Adrenal gland (tissue), 12 donors: Measurements from ENCODE around the gene PTK6. TPM values are rescaled to one million over a fixed set of nuclear protein-coding genes. Genes with fewer than 3 reads are reported as not detected.
A peak's percentile ranks its signal among the peaks of the same experiment; 100 is the strongest.

Source experiments
- DNase-seq, 7 donors: peaks; one replicate each; pipeline ENCODE4 v3.0.0-alpha.2; 2019 to 2020
- H3K27ac ChIP-seq, 5 donors: fragments of 200-600 bp; sonication (generic) in 4 of 5; 1 replicate in 3 of 5; 2 replicates in 2 of 5; pipeline versions ENCODE4 v1.5.1 to v1.8.0; 2016 to 2020; ENCODE audit warnings: mild to moderate bottlenecking in 1 of 5
- H3K27me3 ChIP-seq: fragments of 200-600 bp; 2 replicates; pipeline ENCODE4 v1.8.0; 2021
- H3K36me3 ChIP-seq, 2 donors: fragments of 200-600 bp; replicated peaks in 1 of 2; 1 replicate in 1 of 2; 2 replicates in 1 of 2; pipeline versions ENCODE4 v1.5.1 to v1.8.0; 2018 to 2022
- H3K4me1 ChIP-seq, 2 donors: fragments of 200-600 bp; replicated peaks in 1 of 2; 1 replicate in 1 of 2; 2 replicates in 1 of 2; pipeline versions ENCODE4 v1.5.1 to v1.8.0; 2018 to 2021
- H3K4me3 ChIP-seq, 4 donors: fragments of 200-600 bp; sonication (generic) in 3 of 4; one replicate each; pipeline ENCODE4 v1.5.1; 2016 to 2018
- H3K9me3 ChIP-seq, 3 donors: fragments of 200-600 bp; sonication (generic) in 1 of 3; replicated peaks in 1 of 3; 1 replicate in 2 of 3; 2 replicates in 1 of 3; pipeline versions ENCODE4 v1.5.1 to v1.8.0; 2016 to 2021
- POLR2A ChIP-seq, 2 donors: fragments of 450-650 bp; IDR thresholded peaks; one replicate each; pipeline ENCODE4 v1.6.1; 2017; ENCODE audit warnings: antibody characterized with exemption in 2 of 2, mild to moderate bottlenecking in 2 of 2, moderate library complexity in 1 of 2
- WGBS, 4 donors: extraction: QIAGEN DNeasy Blood & Tissue Kit in 2 of 4; methylation state at CpG; one replicate each; pipeline versions ENCODE4 v1.1.5 to v1.1.7; 2013 to 2017; 5-methylcytosine and 5-hydroxymethylcytosine counted together
- intact Hi-C, 2 donors: fragments of 100-400 bp; cut with DNase I; formaldehyde crosslinking; loops; one replicate each; pipeline versions ENCODE4 v1.14.1 to v1.15.0; 2022 to 2023
- polyA plus RNA-seq, 3 donors: library from polyadenylated mRNA; stranded (reverse); fragments of 200-250 nt in 2 of 3; fragments of 350-450 nt in 1 of 3; fragmentation: Illumina TruSeq in 1 of 3; extraction: RNeasy Lipid Tissue Mini Kit (QIAGEN cat#74804) in 1 of 3; gene quantifications; one replicate each; pipeline ENCODE4 v1.2.3, GENCODE V29; 2013 to 2014
- total RNA-seq, 9 donors: library from RNA; depleted of rRNA in 4 of 9; stranded (reverse); fragments of >200 nt in 4 of 9; fragments of 120-200 nt in 1 of 9; fragmentation: NEBNext Ultra II Directional in 1 of 9; extraction: Animal tissue kit (Norgen Biotek cat#: 25700) in 1 of 9; gene quantifications; one replicate each; pipeline versions ENCODE4 v1.1.0 to v1.2.4, GENCODE V29; 2013 to 2023
- TF ChIP-seq, protein P1 (sequence below), 6 experiments: fragments of 450-650 bp in 4 of 6; fragments of 200-600 bp in 2 of 6; sonication (generic) in 1 of 6; IDR thresholded peaks; 1 replicate in 5 of 6; 2 replicates in 1 of 6; pipeline versions ENCODE4 v1.5.1 to v1.8.0; 2016 to 2021; ENCODE audit warnings: antibody characterized with exemption in 6 of 6, mild to moderate bottlenecking in 2 of 6, moderate library complexity in 1 of 6
- donor health status: healthy with polysubstance abuse.
- donor health status: Bipolar disorder and iron deficiency.
- donor health status: DM: yes; HTN: yes; CAD: no.
- donor health status: DM: no; HTN: no; CAD: no.
- donor health status: DM: no; HTN: no; CAD: no.
- donor health status: DM: yes; HTN: yes; CAD: no.

Gene PTK6
- total and polyA plus RNA-seq, 12 donors, result 0.19 to 0.72 (median 0.36) TPM; not detected in 5

DNA sequence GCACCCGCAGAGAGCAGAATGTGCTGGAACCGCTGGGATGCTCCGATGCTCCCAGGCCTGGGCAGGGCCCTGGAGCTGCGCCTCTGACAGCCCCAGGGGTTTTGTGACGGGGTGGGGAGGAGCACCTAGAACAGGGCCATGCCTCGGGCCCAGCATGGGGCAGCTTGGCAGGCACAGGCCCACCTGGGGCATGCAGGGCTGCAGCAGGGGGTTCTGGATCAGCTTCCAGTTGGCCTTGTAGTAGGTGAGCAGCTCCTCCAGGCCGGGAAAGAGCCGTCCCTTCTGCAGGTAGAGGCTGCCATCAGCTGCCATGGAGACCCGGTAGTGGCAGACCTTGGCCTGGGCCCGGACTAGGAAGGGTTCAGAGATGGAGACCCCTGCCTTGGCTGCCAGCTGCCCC, 6.0 kb upstream of the PTK6 start:
- TF ChIP-seq, protein P1, sequence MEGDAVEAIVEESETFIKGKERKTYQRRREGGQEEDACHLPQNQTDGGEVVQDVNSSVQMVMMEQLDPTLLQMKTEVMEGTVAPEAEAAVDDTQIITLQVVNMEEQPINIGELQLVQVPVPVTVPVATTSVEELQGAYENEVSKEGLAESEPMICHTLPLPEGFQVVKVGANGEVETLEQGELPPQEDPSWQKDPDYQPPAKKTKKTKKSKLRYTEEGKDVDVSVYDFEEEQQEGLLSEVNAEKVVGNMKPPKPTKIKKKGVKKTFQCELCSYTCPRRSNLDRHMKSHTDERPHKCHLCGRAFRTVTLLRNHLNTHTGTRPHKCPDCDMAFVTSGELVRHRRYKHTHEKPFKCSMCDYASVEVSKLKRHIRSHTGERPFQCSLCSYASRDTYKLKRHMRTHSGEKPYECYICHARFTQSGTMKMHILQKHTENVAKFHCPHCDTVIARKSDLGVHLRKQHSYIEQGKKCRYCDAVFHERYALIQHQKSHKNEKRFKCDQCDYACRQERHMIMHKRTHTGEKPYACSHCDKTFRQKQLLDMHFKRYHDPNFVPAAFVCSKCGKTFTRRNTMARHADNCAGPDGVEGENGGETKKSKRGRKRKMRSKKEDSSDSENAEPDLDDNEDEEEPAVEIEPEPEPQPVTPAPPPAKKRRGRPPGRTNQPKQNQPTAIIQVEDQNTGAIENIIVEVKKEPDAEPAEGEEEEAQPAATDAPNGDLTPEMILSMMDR (IDR thresholded peaks at IDR 0.05), result no peak
- TF ChIP-seq POLR2A (IDR thresholded peaks at IDR 0.05), result no peak
- no peaks in the 10 kb centered on the region for H3K36me3 ChIP-seq
- no peak for DNase-seq
- intact Hi-C loops, result no loop called here
- H3K27me3 ChIP-seq, result peaks cover 10% of the 10 kb centered on the region
- H3K4me1 ChIP-seq, result no peaks in the 10 kb centered on the region
- no peak overlapping the region for H3K27ac ChIP-seq
- H3K4me3 ChIP-seq, result no peak overlapping the region
- H3K9me3 ChIP-seq, result no peaks in the 10 kb centered on the region
- WGBS, 4 donors, result 89 to 96% (median 93%) methylated on average over 8 to 10 of the region's 10 CpGs; no CpG with 5 or more reads in 1 of the 4 donors

DNA sequence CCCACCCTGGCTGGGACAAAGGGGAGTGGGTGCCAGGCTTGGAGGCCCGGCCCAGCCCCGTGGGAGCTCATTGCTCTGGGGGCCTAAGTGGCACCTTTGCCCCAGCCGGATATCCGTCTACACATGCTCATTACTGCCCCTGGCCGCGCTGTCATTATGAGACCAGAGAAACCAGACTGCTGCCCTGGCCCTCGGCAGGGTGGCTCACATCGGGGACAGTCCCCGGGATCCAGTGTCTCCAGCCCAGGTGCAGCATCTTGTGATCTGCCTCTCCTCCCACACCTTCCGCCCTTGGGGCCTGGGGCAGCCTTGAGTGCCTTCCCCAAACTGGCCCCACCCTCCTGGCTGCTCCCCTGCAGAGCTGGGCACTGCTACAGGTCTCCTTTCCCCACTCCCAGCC, 5.5 kb upstream of the PTK6 start:
- no peak for DNase-seq
- Histone ChIP-seq H3K27me3 (peaks cover 9% of the 10 kb centered on the region), H3K4me1 (peaks cover 0 to 2% of the 10 kb centered on the region in 2 donors), H3K27ac (no peak overlapping the region), H3K9me3 (no peaks in the 10 kb centered on the region), H3K36me3 (no peaks in the 10 kb centered on the region), H3K4me3 (no peak overlapping the region)
- 80 to 97% (median 88%) methylated on average over 1 to 10 of the region's 10 CpGs for WGBS, 4 donors
- no peak for TF ChIP-seq POLR2A (IDR thresholded peaks at IDR 0.05)
- TF ChIP-seq, protein P1 (IDR thresholded peaks at IDR 0.05), result no peak
- intact Hi-C loops, result no loop called here

- peaks cover 0 to 7% of the 10 kb centered on the region in 2 donors for H3K4me1 ChIP-seq
Observed at GRCh38 chr20:63542031-63542559, 4.9 kb upstream of the PTK6 start.

DNA sequence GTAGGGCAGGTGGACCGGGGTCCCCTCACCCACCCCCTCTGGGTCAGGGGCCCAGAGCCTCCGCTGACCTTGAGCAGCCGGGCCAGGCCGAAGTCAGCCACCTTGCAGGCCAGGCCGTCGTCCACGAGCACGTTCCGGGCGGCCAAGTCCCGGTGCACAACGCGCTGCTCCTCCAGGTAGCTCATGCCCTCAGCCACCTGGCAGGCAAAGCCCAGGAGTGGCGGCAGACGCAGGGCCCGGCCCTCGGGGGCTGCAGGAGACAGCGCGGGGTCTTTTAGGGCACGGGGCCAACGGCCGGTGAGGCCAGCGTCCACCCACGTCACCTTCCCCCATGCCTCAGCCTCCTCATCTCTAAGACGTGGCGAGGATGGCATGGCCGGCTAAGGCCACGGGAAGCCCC, 4.2 kb upstream of the PTK6 start:
- TF ChIP-seq POLR2A (IDR thresholded peaks at IDR 0.05), result no peak
- TF ChIP-seq, protein P1 (IDR thresholded peaks at IDR 0.05), result no peak
- Histone ChIP-seq H3K27me3 (no peaks in the 10 kb centered on the region), H3K27ac (no peak overlapping the region), H3K36me3 (no peaks in the 10 kb centered on the region), H3K9me3 (no peaks in the 10 kb centered on the region), H3K4me1 (peaks cover 0 to 7% of the 10 kb centered on the region in 2 donors), H3K4me3 (no peak overlapping the region)
- intact Hi-C loops, result no loop called here
- no peak for DNase-seq
- 87 to 90% (median 90%) methylated on average over 12 to 28 of the region's 28 CpGs; no CpG with 5 or more reads in 1 of the 4 donors for WGBS, 4 donors

More at GRCh38 chr20:63542031-63542559, 4.9 kb upstream of the PTK6 start:
- 65 to 77% (median 71%) methylated on average over 7 to 36 of the region's 36 CpGs; no CpG with 5 or more reads in 1 of the 4 donors for WGBS, 4 donors
- no peaks in the 10 kb centered on the region for H3K36me3 ChIP-seq
- intact Hi-C loops, result no loop called here
- H3K27me3 ChIP-seq, result peaks cover 3% of the 10 kb centered on the region
- no peak overlapping the region for H3K27ac ChIP-seq
- DNase-seq, result peak in 2 of 7 donors; percentile 17 to 39
- no peak for TF ChIP-seq POLR2A (IDR thresholded peaks at IDR 0.05)
- TF ChIP-seq, protein P1 (IDR thresholded peaks at IDR 0.05), result no peak
- no peaks in the 10 kb centered on the region for H3K9me3 ChIP-seq
- no peak overlapping the region for H3K4me3 ChIP-seq
